CD4-positive, alpha-beta memory T cell (primary cell): ENCODE data around the gene FHDC1. TPM values are rescaled to one million over a fixed set of nuclear protein-coding genes. Genes with fewer than 3 reads are reported as not detected.

ENCODE experiments used
- CTCF ChIA-PET: fragments of 350-600 bp; sonication (Branson Sonifier 250); formaldehyde crosslinking; loops from one replicate; lab custom pipeline; 2021; ENCODE audit warnings: inconsistent platforms; ENCODE audit not compliant: partially characterized antibody; lab: Charles Lee
- POLR2A ChIA-PET: fragments of 350-600 bp; sonication (Branson Sonifier 250); formaldehyde crosslinking; loops from one replicate; lab custom pipeline; 2021; ENCODE audit not compliant: partially characterized antibody; lab: Charles Lee
- DNase-seq, 5 donors: peaks; one replicate each; pipeline versions ENCODE4 v3.0.0 to v3.0.0-alpha.2; 2020 to 2022; ENCODE audit warnings: mixed read lengths in 1 of 5
- H3K27ac ChIP-seq: one replicate; pipeline ENCODE4 v1.7.0; 2013; ENCODE audit warnings: low read depth, low read length
- H3K27me3 ChIP-seq: 2 replicates; pipeline ENCODE4 v1.7.0; 2013; ENCODE audit warnings: mild to moderate bottlenecking, low read length, moderate library complexity; ENCODE audit not compliant: insufficient read depth
- H3K36me3 ChIP-seq: 2 replicates; pipeline ENCODE4 v1.7.0; 2013; ENCODE audit warnings: mild to moderate bottlenecking, low read length, moderate library complexity; ENCODE audit not compliant: insufficient read depth
- H3K4me1 ChIP-seq: 2 replicates; pipeline ENCODE4 v1.7.0; 2013; ENCODE audit warnings: mild to moderate bottlenecking, low read length, moderate library complexity; ENCODE audit not compliant: insufficient read depth
- H3K4me3 ChIP-seq, 2 donors: one replicate each; pipeline ENCODE4 v1.7.0; 2013; ENCODE audit warnings: low read length in 2 of 2, mild to moderate bottlenecking in 1 of 2
- H3K9me3 ChIP-seq, 2 donors: one replicate each; pipeline ENCODE4 v1.7.0; 2013; ENCODE audit warnings: low read length in 2 of 2, control low read depth in 1 of 2; ENCODE audit not compliant: control insufficient read depth in 1 of 2
- H3K27ac Mint-ChIP-seq, 7 donors: one replicate each; pipeline ENCODE4 v1.8.0; 2020 to 2021; ENCODE audit warnings: mixed read lengths in 7 of 7, mild to moderate bottlenecking in 6 of 7, inconsistent platforms in 3 of 7, moderate library complexity in 3 of 7
- H3K27me3 Mint-ChIP-seq, 2 donors: one replicate each; pipeline ENCODE4 v1.8.0; 2020 to 2021; ENCODE audit warnings: mixed read lengths in 2 of 2
- H3K36me3 Mint-ChIP-seq, 2 donors: one replicate each; pipeline ENCODE4 v1.8.0; 2020 to 2021; ENCODE audit warnings: mixed read lengths in 2 of 2, inconsistent platforms in 1 of 2, mild to moderate bottlenecking in 1 of 2
- H3K4me1 Mint-ChIP-seq, 4 donors: one replicate each; pipeline ENCODE4 v1.8.0; 2020 to 2021; ENCODE audit warnings: mixed read lengths in 4 of 4, mild to moderate bottlenecking in 1 of 4
- H3K4me3 Mint-ChIP-seq, 8 donors: one replicate each; pipeline ENCODE4 v1.8.0; 2020 to 2021; ENCODE audit warnings: mixed read lengths in 8 of 8, mild to moderate bottlenecking in 7 of 8, moderate library complexity in 6 of 8, inconsistent platforms in 3 of 8
- H3K9me3 Mint-ChIP-seq, 8 donors: one replicate each; pipeline ENCODE4 v1.8.0; 2020 to 2021; ENCODE audit warnings: mixed read lengths in 8 of 8, mild to moderate bottlenecking in 5 of 8, inconsistent platforms in 3 of 8, moderate library complexity in 1 of 8
- intact Hi-C: fragments of 100-400 bp; cut with micrococcal nuclease; formaldehyde crosslinking; loops from one replicate; pipeline ENCODE4 v1.15.1; 2023
- polyA plus RNA-seq, 2 donors: library from polyadenylated mRNA; unstranded; fragments of 300-500 nt; fragmentation: Illumina TruSeq; gene quantifications; one replicate each; pipeline ENCODE4 v1.2.3, GENCODE V29; 2021
- total RNA-seq, 2 experiments: library from RNA; stranded (reverse); gene quantifications; one replicate each; pipeline ENCODE4 v1.2.3, GENCODE V29; 2021

Gene FHDC1
- total and polyA plus RNA-seq, 4 experiments from 2014 or later: 0.03 to 0.29 (median 0.11) TPM; not detected in 1

GRCh38 chr4:152981842-152982241 lies 45.7 kb downstream of the FHDC1 start:
- Mint-ChIP-seq H3K4me3 (no peak overlapping the region), H3K9me3 (no peaks in the 10 kb centered on the region), H3K27ac (no peak overlapping the region), H3K36me3 (no peaks in the 10 kb centered on the region), H3K4me1 (no peaks in the 10 kb centered on the region), H3K27me3 (peaks cover 5 to 10% of the 10 kb centered on the region in 2 donors)
- no peak for DNase-seq
- Histone ChIP-seq H3K27ac (no peak overlapping the region), H3K36me3 (no peaks in the 10 kb centered on the region), H3K4me1 (no peaks in the 10 kb centered on the region), H3K4me3 (no peak overlapping the region), H3K9me3 (no peaks in the 10 kb centered on the region), H3K27me3 (no peaks in the 10 kb centered on the region)
- intact Hi-C loops: no loop called here
- POLR2A ChIA-PET: no interaction called here
- CTCF ChIA-PET: no interaction called here

DNA sequence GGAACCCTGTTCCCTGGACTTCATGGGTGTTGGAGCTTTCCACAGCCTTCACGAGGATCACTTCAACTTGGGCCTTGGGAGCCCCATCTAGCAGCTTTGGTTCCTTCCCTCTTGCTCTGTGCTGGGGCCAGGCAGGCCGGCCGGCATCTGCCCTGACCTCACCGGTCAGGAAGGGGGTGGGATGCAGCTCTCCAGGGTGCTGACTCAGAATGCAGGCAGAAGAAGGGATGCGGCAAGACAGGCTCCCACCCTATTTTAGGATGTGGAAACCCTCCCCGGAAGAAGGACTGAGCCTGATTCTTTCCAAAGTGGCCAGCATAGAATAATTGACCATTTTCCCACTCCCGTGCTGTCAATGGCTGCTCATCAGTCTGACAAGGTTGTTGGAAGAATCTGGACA lies 47.1 kb downstream of the FHDC1 start:
- ChIA-PET CTCF (no interaction called here), POLR2A (no interaction called here)
- H3K9me3 ChIP-seq: no peaks in the 10 kb centered on the region
- H3K36me3 ChIP-seq: no peaks in the 10 kb centered on the region
- DNase-seq: no peak
- no peak overlapping the region for H3K27ac Mint-ChIP-seq
- H3K27me3 Mint-ChIP-seq: peaks cover 5 to 10% of the 10 kb centered on the region in 2 donors
- no peak overlapping the region for H3K4me3 ChIP-seq
- H3K4me1 Mint-ChIP-seq: no peaks in the 10 kb centered on the region
- H3K9me3 Mint-ChIP-seq: no peaks in the 10 kb centered on the region
- no peak overlapping the region for H3K27ac ChIP-seq
- no peaks in the 10 kb centered on the region for H3K27me3 ChIP-seq
- H3K4me3 Mint-ChIP-seq: no peak overlapping the region
- no peaks in the 10 kb centered on the region for H3K4me1 ChIP-seq
- intact Hi-C loops: no loop called here
- H3K36me3 Mint-ChIP-seq: no peaks in the 10 kb centered on the region

- Mint-ChIP-seq H3K4me1 (no peaks in the 10 kb centered on the region), H3K27me3 (peaks cover 3 to 10% of the 10 kb centered on the region in 2 donors), H3K27ac (no peak overlapping the region), H3K36me3 (no peaks in the 10 kb centered on the region), H3K4me3 (no peak overlapping the region), H3K9me3 (no peaks in the 10 kb centered on the region)
- Histone ChIP-seq H3K4me3 (no peak overlapping the region), H3K9me3 (no peaks in the 10 kb centered on the region), H3K4me1 (no peaks in the 10 kb centered on the region), H3K36me3 (no peaks in the 10 kb centered on the region), H3K27me3 (no peaks in the 10 kb centered on the region), H3K27ac (no peak overlapping the region)
- POLR2A ChIA-PET: no interaction called here
- no peak for DNase-seq
- CTCF ChIA-PET: no interaction called here
- intact Hi-C loops: no loop called here
Observed at GRCh38 chr4:152983774-152984411, 47.8 kb downstream of the FHDC1 start.

DNA sequence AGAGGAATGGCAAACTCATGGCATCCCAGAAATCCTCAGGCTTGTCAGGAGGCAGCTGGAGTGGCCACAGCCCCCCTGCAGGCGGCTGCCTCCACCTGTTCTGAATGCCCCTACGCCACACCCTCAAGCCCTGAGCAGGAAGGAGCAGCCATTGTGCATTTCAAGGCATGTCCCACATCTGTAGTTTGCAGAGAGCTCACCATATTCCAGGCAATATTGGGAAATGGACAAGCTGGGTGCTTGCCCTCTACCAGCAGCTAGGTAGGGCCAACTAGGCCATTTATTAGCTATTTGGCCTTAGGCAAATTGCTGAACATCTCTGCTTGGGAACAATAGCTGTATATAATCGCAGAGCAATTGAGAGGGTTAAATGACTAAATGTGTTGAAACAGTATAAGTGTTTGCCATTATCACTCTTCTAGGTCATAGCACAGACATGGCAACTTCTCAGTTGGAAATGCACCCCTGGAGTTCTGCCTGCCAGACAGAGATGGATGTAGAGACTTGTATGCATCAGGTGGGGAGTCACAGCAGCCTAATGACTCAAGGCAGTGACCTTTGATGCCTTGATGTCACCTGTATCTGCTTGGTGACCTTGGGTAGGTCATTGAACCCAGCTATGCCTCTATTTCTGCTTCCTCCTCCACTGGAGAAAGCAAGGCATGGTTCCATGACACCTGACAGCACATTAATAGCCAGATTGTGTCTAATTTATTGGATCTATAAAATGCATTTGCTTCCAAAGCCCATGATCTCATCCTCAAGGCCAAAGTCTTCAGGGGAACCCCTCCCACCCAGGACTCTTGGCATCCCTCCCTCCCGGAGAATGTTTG lies 52.8 kb downstream of the FHDC1 start:
- intact Hi-C loops: no loop called here
- H3K4me3 Mint-ChIP-seq: no peak overlapping the region
- H3K9me3 ChIP-seq: no peaks in the 10 kb centered on the region
- ChIA-PET POLR2A (no interaction called here), CTCF (no interaction called here)
- no peak overlapping the region for H3K4me3 ChIP-seq
- no peaks in the 10 kb centered on the region for H3K36me3 Mint-ChIP-seq
- no peaks in the 10 kb centered on the region for H3K4me1 Mint-ChIP-seq
- H3K36me3 ChIP-seq: no peaks in the 10 kb centered on the region
- no peak for DNase-seq
- H3K27me3 Mint-ChIP-seq: peaks cover 2 to 3% of the 10 kb centered on the region in 2 donors
- no peaks in the 10 kb centered on the region for H3K27me3 ChIP-seq
- H3K4me1 ChIP-seq: no peaks in the 10 kb centered on the region
- no peaks in the 10 kb centered on the region for H3K9me3 Mint-ChIP-seq
- H3K27ac ChIP-seq: no peak overlapping the region
- no peak overlapping the region for H3K27ac Mint-ChIP-seq

- no peak overlapping the region for H3K27ac Mint-ChIP-seq
- no peak overlapping the region for H3K27ac ChIP-seq
- no peaks in the 10 kb centered on the region for H3K36me3 ChIP-seq
- H3K27me3 ChIP-seq: no peaks in the 10 kb centered on the region
- DNase-seq: no peak
- ChIA-PET CTCF (no interaction called here), POLR2A (no interaction called here)
- H3K4me3 Mint-ChIP-seq: no peak overlapping the region
- no peaks in the 10 kb centered on the region for H3K4me1 Mint-ChIP-seq
- H3K36me3 Mint-ChIP-seq: no peaks in the 10 kb centered on the region
- H3K27me3 Mint-ChIP-seq: peaks cover 2 to 3% of the 10 kb centered on the region in 2 donors
- intact Hi-C loops: no loop called here
- no peaks in the 10 kb centered on the region for H3K9me3 Mint-ChIP-seq
- H3K4me3 ChIP-seq: no peak overlapping the region
- no peaks in the 10 kb centered on the region for H3K9me3 ChIP-seq
- H3K4me1 ChIP-seq: no peaks in the 10 kb centered on the region
Observed at GRCh38 chr4:152989554-152989970, 53.4 kb downstream of the FHDC1 start.

- CTCF ChIA-PET: interaction anchor here (1.3 kb wide), 1 partner anchor 136 kb away, joined by 4 read pairs; no protein-coding TSS in a partner anchor
- no peaks in the 10 kb centered on the region for H3K9me3 Mint-ChIP-seq
- DNase-seq: no peak
- H3K4me3 Mint-ChIP-seq: no peak overlapping the region
- H3K27ac ChIP-seq: no peak overlapping the region
- H3K27ac Mint-ChIP-seq: no peak overlapping the region
- intact Hi-C loops: no loop called here
- POLR2A ChIA-PET: no interaction called here
- no peak overlapping the region for H3K4me3 ChIP-seq
- H3K4me1 ChIP-seq: no peaks in the 10 kb centered on the region
- no peaks in the 10 kb centered on the region for H3K9me3 ChIP-seq
- no peaks in the 10 kb centered on the region for H3K4me1 Mint-ChIP-seq
- no peaks in the 10 kb centered on the region for H3K36me3 Mint-ChIP-seq
- peaks cover 1 to 2% of the 10 kb centered on the region in 2 donors for H3K27me3 Mint-ChIP-seq
- H3K27me3 ChIP-seq: no peaks in the 10 kb centered on the region
- H3K36me3 ChIP-seq: no peaks in the 10 kb centered on the region
Observed at GRCh38 chr4:152990471-152991131, 54.5 kb downstream of the FHDC1 start.

GRCh38 chr4:152991398-152991797 lies 55.3 kb downstream of the FHDC1 start:
- no peaks in the 10 kb centered on the region for H3K4me1 Mint-ChIP-seq
- intact Hi-C loops: no loop called here

More at GRCh38 chr4:152991398-152991797, 55.3 kb downstream of the FHDC1 start:
- Histone ChIP-seq H3K27ac (no peak overlapping the region), H3K4me1 (no peaks in the 10 kb centered on the region), H3K9me3 (no peaks in the 10 kb centered on the region), H3K27me3 (no peaks in the 10 kb centered on the region), H3K4me3 (no peak overlapping the region), H3K36me3 (no peaks in the 10 kb centered on the region)
- Mint-ChIP-seq H3K27ac (no peak overlapping the region), H3K9me3 (no peaks in the 10 kb centered on the region), H3K36me3 (no peaks in the 10 kb centered on the region), H3K27me3 (peaks cover 2 to 3% of the 10 kb centered on the region in 2 donors), H3K4me3 (no peak overlapping the region)
- no peak for DNase-seq
- ChIA-PET CTCF (interaction anchor here (1.3 kb wide), 1 partner anchor 135 kb away, joined by 4 read pairs; no protein-coding TSS in a partner anchor), POLR2A (no interaction called here)
